H1 (cell line): ENCODE results near the gene PXDN. TPM values are rescaled to one million over a fixed set of nuclear protein-coding genes. Genes with fewer than 3 reads are reported as not detected.

Experiments
- CTCF ChIA-PET: fragments of 300-600 bp; sonication (Branson Sonifier 250); formaldehyde crosslinking; loops from one replicate; lab custom pipeline; 2021; ENCODE audit not compliant: partially characterized antibody; lab: Charles Lee
- POLR2A ChIA-PET: fragments of 300-600 bp; sonication (Branson Sonifier 250); formaldehyde crosslinking; loops from one replicate; lab custom pipeline; 2021; ENCODE audit warnings: inconsistent platforms; ENCODE audit not compliant: partially characterized antibody; lab: Charles Lee
- DNase-seq, 2 experiments: peaks; one replicate each; pipeline versions ENCODE4 v3.0.0 to v3.0.0-alpha.2; 2010 to 2022; ENCODE audit warnings: low spot score in 2 of 2, low read depth in 1 of 2, mixed read lengths in 1 of 2
- FAIRE-seq: peaks from 2 replicates; lab custom pipeline; 2011; peaks lifted over from hg19 to GRCh38; lab: Jason Lieb, UNC
- H2AFZ ChIP-seq: 2 replicates; pipeline ENCODE4 v1.8.1; 2012; ENCODE audit warnings: low read length, inconsistent platforms
- H2AK5ac ChIP-seq: 2 replicates; pipeline ENCODE4 v1.6.1; 2013; ENCODE audit warnings: low read depth, low read length
- H2BK120ac ChIP-seq: replicated peaks from 2 replicates; pipeline ENCODE3; 2013; ENCODE audit warnings: low read depth, low read length, inconsistent platforms
- H2BK12ac ChIP-seq: 2 replicates; pipeline ENCODE4 v1.6.1; 2013; ENCODE audit warnings: low read depth, low read length
- H2BK15ac ChIP-seq: 2 replicates; pipeline ENCODE4 v1.6.1; 2013; ENCODE audit warnings: low read length
- H2BK20ac ChIP-seq: 2 replicates; pipeline ENCODE4 v1.6.1; 2013; ENCODE audit warnings: low read length
- H2BK5ac ChIP-seq: 2 replicates; pipeline ENCODE4 v1.6.1; 2013; ENCODE audit warnings: low read depth, low read length
- H3K14ac ChIP-seq: 2 replicates; pipeline ENCODE4 v1.6.1; 2013; ENCODE audit warnings: inconsistent platforms; ENCODE audit not compliant: insufficient read length
- H3K18ac ChIP-seq: 2 replicates; pipeline ENCODE4 v1.6.1; 2013; ENCODE audit warnings: low read length; ENCODE audit errors: extremely low read depth
- H3K23ac ChIP-seq: 2 replicates; pipeline ENCODE4 v1.6.1; 2013; ENCODE audit warnings: inconsistent platforms; ENCODE audit not compliant: insufficient read length
- H3K23me2 ChIP-seq: 2 replicates; pipeline ENCODE4 v1.6.1; 2013; ENCODE audit warnings: low read depth, low read length
- H3K27ac ChIP-seq: 2 replicates; pipeline ENCODE4 v1.6.1; 2011; ENCODE audit warnings: low read depth, low read length, inconsistent platforms
- H3K27me3 ChIP-seq, 4 experiments: replicated peaks in 1 of 4; 1 replicate in 1 of 4; 2 replicates in 3 of 4; pipeline versions ENCODE4 v1.6.1 to v1.8.1; 2011 to 2013; ENCODE audit warnings: low read length in 3 of 4, mild to moderate bottlenecking in 3 of 4, inconsistent platforms in 2 of 4, mixed read lengths in 2 of 4, moderate library complexity in 1 of 4; ENCODE audit not compliant: control insufficient read depth in 3 of 4, insufficient read depth in 3 of 4; ENCODE audit errors: extremely low read depth in 1 of 4
- H3K36me3 ChIP-seq, 4 experiments: 2 replicates each; pipeline versions ENCODE4 v1.6.1 to v1.8.1; 2011 to 2013; ENCODE audit warnings: mild to moderate bottlenecking in 4 of 4, low read length in 3 of 4, moderate library complexity in 2 of 4, control low read depth in 1 of 4, inconsistent platforms in 1 of 4; ENCODE audit not compliant: insufficient read depth in 4 of 4, control insufficient read depth in 2 of 4
- H3K4ac ChIP-seq: replicated peaks from 2 replicates; pipeline ENCODE3; 2013; ENCODE audit warnings: low read length, low read depth, mixed read lengths, inconsistent platforms; ENCODE audit not compliant: insufficient read length
- H3K4me1 ChIP-seq, 4 experiments: replicated peaks in 1 of 4; 1 replicate in 1 of 4; 2 replicates in 3 of 4; pipeline versions ENCODE4 v1.6.1 to v1.8.1; 2011 to 2013; ENCODE audit warnings: low read length in 3 of 4, inconsistent platforms in 2 of 4, mixed read lengths in 1 of 4; ENCODE audit not compliant: insufficient read depth in 4 of 4, control insufficient read depth in 3 of 4
- H3K4me2 ChIP-seq, 2 experiments: 2 replicates each; pipeline versions ENCODE4 v1.6.1 to v1.8.1; 2011 to 2013; ENCODE audit warnings: low read depth in 2 of 2, low read length in 2 of 2, control low read depth in 1 of 2, inconsistent platforms in 1 of 2, mild to moderate bottlenecking in 1 of 2; ENCODE audit not compliant: insufficient read depth in 1 of 2
- H3K4me3 ChIP-seq, 4 experiments: fragments of 200-600, 300-600 bp in 1 of 4; sonication (generic), shearing (Covaris generic), sonication (Bioruptor Twin) in 1 of 4; 2 replicates each; pipeline versions ENCODE4 v1.5.1 to v1.8.1; 2011 to 2016; ENCODE audit warnings: low read length in 4 of 4, low read depth in 3 of 4, control low read depth in 2 of 4, inconsistent platforms in 2 of 4, mild to moderate bottlenecking in 2 of 4, mixed read lengths in 1 of 4, moderate library complexity in 1 of 4; ENCODE audit not compliant: insufficient read depth in 2 of 4; ENCODE audit errors: extremely low read depth in 1 of 4
- H3K56ac ChIP-seq: replicated peaks from 2 replicates; pipeline ENCODE3; 2013; ENCODE audit warnings: low read depth, mild to moderate bottlenecking, mixed read lengths, low read length, inconsistent platforms; ENCODE audit not compliant: insufficient read length
- H3K79me1 ChIP-seq: 2 replicates; pipeline ENCODE4 v1.6.1; 2013; ENCODE audit warnings: low read depth, low read length, control low read depth
- H3K79me2 ChIP-seq, 2 experiments: 2 replicates each; pipeline versions ENCODE4 v1.6.1 to v1.8.1; 2012 to 2013; ENCODE audit warnings: low read length in 2 of 2, mild to moderate bottlenecking in 2 of 2, inconsistent platforms in 1 of 2; ENCODE audit not compliant: insufficient read depth in 2 of 2, control insufficient read depth in 1 of 2
- H3K9ac ChIP-seq, 4 experiments: replicated peaks in 1 of 4; 1 replicate in 1 of 4; 2 replicates in 3 of 4; pipeline versions ENCODE4 v1.6.1 to v1.8.1; 2011 to 2013; ENCODE audit warnings: low read depth in 3 of 4, low read length in 3 of 4, control low read depth in 2 of 4, mild to moderate bottlenecking in 2 of 4, moderate library complexity in 2 of 4, inconsistent platforms in 1 of 4; ENCODE audit errors: extremely low read depth in 1 of 4
- H3K9me3 ChIP-seq, 2 experiments: 2 replicates each; pipeline versions ENCODE4 v1.6.1 to v1.8.1; 2012 to 2013; ENCODE audit warnings: mild to moderate bottlenecking in 2 of 2, moderate library complexity in 2 of 2, control low read depth in 1 of 2, inconsistent platforms in 1 of 2, low read depth in 1 of 2, low read length in 1 of 2, mixed read lengths in 1 of 2; ENCODE audit not compliant: insufficient read depth in 2 of 2
- H4K20me1 ChIP-seq, 2 experiments: replicated peaks in 1 of 2; 2 replicates each; pipeline versions ENCODE3 to v1.8.1; 2011 to 2013; ENCODE audit warnings: inconsistent platforms in 2 of 2, low read length in 2 of 2, mild to moderate bottlenecking in 1 of 2; ENCODE audit not compliant: insufficient read depth in 2 of 2, control insufficient read depth in 1 of 2
- H4K5ac ChIP-seq: 2 replicates; pipeline ENCODE4 v1.6.1; 2013; ENCODE audit warnings: low read length, low read depth, mixed read lengths, inconsistent platforms; ENCODE audit not compliant: insufficient read length
- H4K8ac ChIP-seq: 2 replicates; pipeline ENCODE4 v1.8.0; 2013; ENCODE audit warnings: mild to moderate bottlenecking, moderate library complexity, low read length, inconsistent platforms; ENCODE audit not compliant: insufficient read depth; ENCODE audit errors: extremely low read depth
- H4K91ac ChIP-seq: replicated peaks from 2 replicates; pipeline ENCODE3; 2013; ENCODE audit warnings: low read length, mixed read lengths, inconsistent platforms; ENCODE audit not compliant: insufficient read length
- ASH2L ChIP-seq: fragments of 200-600, 300-600 bp; sonication (generic); IDR thresholded peaks from one replicate; pipeline ENCODE4 v1.7.1; 2017; ENCODE audit warnings: low read length
- CBX8 ChIP-seq: fragments of 300-800, 300-1000 bp; sonication (generic); IDR thresholded peaks from 2 replicates; pipeline ENCODE4 v1.7.1; 2016; ENCODE audit warnings: low read depth, low read length, borderline replicate concordance
- CHD2 ChIP-seq: IDR thresholded peaks from 2 replicates; pipeline ENCODE4 v1.6.1; 2012; ENCODE audit warnings: low read length, improper control_type of control experiment
- CTBP2 ChIP-seq: IDR thresholded peaks from 2 replicates; pipeline ENCODE4 v1.7.0; 2011; ENCODE audit warnings: borderline replicate concordance, mild to moderate bottlenecking, moderate library complexity, mixed read lengths, low read length; ENCODE audit not compliant: insufficient read depth, insufficient read length
- EGR1 ChIP-seq: IDR thresholded peaks from 2 replicates; pipeline ENCODE4 v1.6.1; 2011; ENCODE audit warnings: low read depth, low read length, borderline replicate concordance
- EP300 ChIP-seq, 2 experiments: IDR thresholded peaks; 1 replicate in 1 of 2; 2 replicates in 1 of 2; pipeline ENCODE4 v1.6.1; 2011 to 2012; ENCODE audit warnings: low read depth in 2 of 2, low read length in 2 of 2, mild to moderate bottlenecking in 2 of 2, borderline replicate concordance in 1 of 2, inconsistent platforms in 1 of 2, moderate library complexity in 1 of 2
- KDM4A ChIP-seq: IDR thresholded peaks from one replicate; pipeline ENCODE4 v1.7.1; 2012; ENCODE audit warnings: low read depth, mild to moderate bottlenecking, moderate library complexity, low read length, inconsistent platforms; ENCODE audit not compliant: severe bottlenecking
- NANOG ChIP-seq: IDR thresholded peaks from 2 replicates; pipeline ENCODE4 v1.6.1; 2011; ENCODE audit warnings: low read length, low read depth, mild to moderate bottlenecking, inconsistent platforms; ENCODE audit not compliant: insufficient read depth, poor library complexity, severe bottlenecking
- POU5F1 ChIP-seq: IDR thresholded peaks from 2 replicates; pipeline ENCODE4 v1.6.1; 2011; ENCODE audit warnings: low read depth, mild to moderate bottlenecking, low read length, moderate library complexity
- SIN3A ChIP-seq, 2 experiments: IDR thresholded peaks in 1 of 2; conservative IDR thresholded peaks in 1 of 2; 2 replicates each; pipeline ENCODE4 v1.6.1; 2011 to 2012; ENCODE audit warnings: low read length in 2 of 2, improper control_type of control experiment in 1 of 2, low read depth in 1 of 2, mild to moderate bottlenecking in 1 of 2
- TAF7 ChIP-seq: optimal IDR thresholded peaks from 2 replicates; pipeline ENCODE3; 2011; ENCODE audit warnings: low read depth, mild to moderate bottlenecking, inconsistent platforms, low read length, moderate library complexity, borderline replicate concordance
- WGBS, 2 experiments: shearing (Covaris generic) in 1 of 2; methylation state at CpG; one replicate each; pipeline versions ENCODE4 v1.1.6 to v1.1.7; 2013 to 2015; ENCODE audit warnings: low lambda C conversion rate in 2 of 2, mixed read lengths in 2 of 2, inconsistent platforms in 1 of 2, low coverage in 1 of 2, missing lambda C conversion rate in 1 of 2; ENCODE audit not compliant: insufficient replicate concordance in 2 of 2, insufficient coverage in 1 of 2, insufficient read length in 1 of 2; ENCODE audit errors: extremely low coverage in 1 of 2, missing lambda C conversion rate in 1 of 2; 5-methylcytosine and 5-hydroxymethylcytosine counted together
- polyA plus RNA-seq, 7 experiments: library from polyadenylated mRNA; depleted of rRNA in 3 of 7; stranded (reverse) in 5 of 7; unstranded in 2 of 7; fragments of >200 nt in 5 of 7; fragments of 200-250 nt in 2 of 7; gene quantifications; 1 replicate in 5 of 7; 2 replicates in 1 of 7; 4 replicates in 1 of 7; pipeline versions ENCODE4 v1.2.1 to v1.2.3, GENCODE V29; 2011 to 2013; ENCODE audit warnings: missing spikeins in 2 of 7, mixed read lengths in 2 of 7
- total RNA-seq: library from RNA; stranded (reverse); fragmentation: NEBNext Ultra II Directional; extraction: Animal tissue kit (Norgen Biotek cat#: 25700); gene quantifications from 2 replicates; pipeline ENCODE4 v1.2.1, GENCODE V29; 2021

Gene PXDN
- total and polyA plus RNA-seq, 2 of the 8 experiments (the other 6 are each of a cell fraction or from before 2014, with no cell fraction given), result 104 to 141 TPM

GRCh38 chr2:1731963-1732768, 12.1 kb downstream of the PXDN start:
- no peak overlapping the region for H3K14ac ChIP-seq
- no peak overlapping the region for H3K23ac ChIP-seq
- no peak overlapping the region for H2AK5ac ChIP-seq
- no peak overlapping the region for H3K4me3 ChIP-seq
- H3K36me3 ChIP-seq, result no peaks in the 10 kb centered on the region
- no peak overlapping the region for H2AFZ ChIP-seq
- peaks cover 18 to 89% of the 10 kb centered on the region in 2 experiments for H3K79me2 ChIP-seq
- H4K20me1 ChIP-seq, result peaks cover 13 to 19% of the 10 kb centered on the region in 2 experiments
- H2BK5ac ChIP-seq, result no peak overlapping the region
- H3K18ac ChIP-seq, result no peak overlapping the region
- no peak overlapping the region for H4K91ac ChIP-seq
- no peak overlapping the region for H2BK15ac ChIP-seq
- peaks cover 0 to 9% of the 10 kb centered on the region in 2 experiments; a peak in 2 of 4 replicates for H3K9me3 ChIP-seq
- no peak overlapping the region for H3K56ac ChIP-seq
- no peak for DNase-seq
- H4K8ac ChIP-seq, result no peak overlapping the region
- H2BK120ac ChIP-seq, result no peak overlapping the region
- H3K27me3 ChIP-seq, result no peaks in the 10 kb centered on the region
- ChIA-PET CTCF (interaction anchor here (0.7 to 2.3 kb wide), 10 partner anchors 9 to 178 kb away, joined by 3 to 9 read pairs (median 4); no protein-coding TSS in a partner anchor), POLR2A (interaction anchor here (0.9 to 1.9 kb wide), 8 partner anchors 10 to 107 kb away, joined by 3 to 6 read pairs (median 3); no protein-coding TSS in a partner anchor)
- peaks cover 11 to 30% (median 26%) of the 10 kb centered on the region in 4 experiments for H3K4me1 ChIP-seq
- H3K4me2 ChIP-seq, result no peak overlapping the region
- no peak overlapping the region for H2BK12ac ChIP-seq
- H2BK20ac ChIP-seq, result no peak overlapping the region
- H4K5ac ChIP-seq, result no peak overlapping the region
- peaks cover 24% of the 10 kb centered on the region for H3K79me1 ChIP-seq
- H3K9ac ChIP-seq, result no peak overlapping the region
- no peaks in the 10 kb centered on the region for H3K23me2 ChIP-seq
- no peak for FAIRE-seq
- WGBS, 2 experiments, result 65% methylated on average over 10 of the region's 10 CpGs; no CpG with 5 or more reads in 1 of the 2 experiments
- H3K27ac ChIP-seq, result no peak overlapping the region
- no peak overlapping the region for H3K4ac ChIP-seq
- TF ChIP-seq POU5F1 (no peak), CBX8 (no peak), TAF7 (no peak), ASH2L (no peak), CTBP2 (no peak), KDM4A (no peak), CHD2 (no peak), NANOG (no peak), EGR1 (no peak), SIN3A (conservative IDR thresholded peaks at IDR 0.05 in 1 of 2, IDR thresholded peaks at IDR 0.05 in 1 of 2; ENCODE audit: low read depth in 1 of 2, low read length in 2 of 2) (no peak), EP300 (IDR thresholded peaks at IDR 0.05; ENCODE audit: borderline replicate concordance in 1 of 2, low read depth in 2 of 2, low read length in 2 of 2) (no peak)
